Upper lobe of right lung (tissue), 1 donor: Measurements from ENCODE around the gene ACKR1. TPM values are rescaled to one million over a fixed set of nuclear protein-coding genes. Genes with fewer than 3 reads are reported as not detected.

Source experiments
- ATAC-seq: fragments of 200-7000 bp; cut with Tn5 transposase; one replicate; pipeline ENCODE4 v1.9.1; 2020; ENCODE audit warnings: mild to moderate bottlenecking, moderate library complexity
- DNase-seq: peaks from one replicate; pipeline ENCODE4 v3.0.0-alpha.2; 2020
- H3K27ac ChIP-seq: fragments of 200-600 bp; one replicate; pipeline ENCODE4 v1.8.0; 2022
- H3K27me3 ChIP-seq: fragments of 200-600 bp; one replicate; pipeline ENCODE4 v1.8.0; 2022; ENCODE audit warnings: mild to moderate bottlenecking
- H3K36me3 ChIP-seq: fragments of 200-600 bp; one replicate; pipeline ENCODE4 v1.8.0; 2022
- H3K4me1 ChIP-seq: fragments of 200-600 bp; one replicate; pipeline ENCODE4 v1.8.0; 2022
- H3K4me3 ChIP-seq: fragments of 200-600 bp; one replicate; pipeline ENCODE4 v1.8.0; 2022; ENCODE audit warnings: mild to moderate bottlenecking
- H3K9me3 ChIP-seq: fragments of 200-600 bp; one replicate; pipeline ENCODE4 v1.8.0; 2022
- intact Hi-C: fragments of 100-400 bp; cut with DNase I; formaldehyde crosslinking; loops from one replicate; pipeline ENCODE4 v1.11.0; 2022
- total RNA-seq: library from RNA; stranded (reverse); fragmentation: NEBNext Ultra II Directional; extraction: Animal tissue kit (Norgen Biotek cat#: 25700); gene quantifications from one replicate; pipeline ENCODE4 v1.2.1, GENCODE V29; 2021
- TF ChIP-seq, protein P1 (sequence below): fragments of 200-600 bp; IDR thresholded peaks from one replicate; pipeline ENCODE4 v1.8.0; 2022; ENCODE audit warnings: antibody characterized with exemption
- donor health status: DM: no; HTN: yes; CAD: no; lungs with severe emphysema.

ACKR1 gene
- total RNA-seq, 1 donor from 2014 or later, result 146 TPM

DNA sequence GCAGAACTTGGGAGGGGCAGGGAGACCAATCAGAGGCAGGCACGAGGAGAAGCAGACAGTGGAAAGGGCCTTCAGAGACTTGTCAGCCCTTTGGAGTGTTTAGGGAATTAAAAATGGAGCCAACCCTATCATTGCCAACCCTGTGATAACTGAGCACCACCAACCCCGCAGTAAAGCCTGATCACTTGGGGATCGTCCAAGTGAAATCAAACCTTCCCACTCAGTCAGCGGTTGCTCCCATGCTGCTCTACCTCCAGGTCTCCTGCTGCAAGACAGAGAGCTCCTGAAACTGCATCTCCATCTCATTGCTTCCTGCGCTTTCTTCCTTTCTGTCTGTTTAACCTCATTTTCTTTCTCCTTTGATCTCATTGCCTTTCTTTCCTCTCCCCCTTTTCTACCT is 4.8 kb upstream of the ACKR1 start:
- Histone ChIP-seq H3K36me3 (no peaks in the 10 kb centered on the region), H3K27ac (no peak overlapping the region), H3K4me3 (peak overlapping the region; percentile 29), H3K4me1 (no peaks in the 10 kb centered on the region), H3K27me3 (no peaks in the 10 kb centered on the region), H3K9me3 (no peaks in the 10 kb centered on the region)
- TF ChIP-seq, protein P1, sequence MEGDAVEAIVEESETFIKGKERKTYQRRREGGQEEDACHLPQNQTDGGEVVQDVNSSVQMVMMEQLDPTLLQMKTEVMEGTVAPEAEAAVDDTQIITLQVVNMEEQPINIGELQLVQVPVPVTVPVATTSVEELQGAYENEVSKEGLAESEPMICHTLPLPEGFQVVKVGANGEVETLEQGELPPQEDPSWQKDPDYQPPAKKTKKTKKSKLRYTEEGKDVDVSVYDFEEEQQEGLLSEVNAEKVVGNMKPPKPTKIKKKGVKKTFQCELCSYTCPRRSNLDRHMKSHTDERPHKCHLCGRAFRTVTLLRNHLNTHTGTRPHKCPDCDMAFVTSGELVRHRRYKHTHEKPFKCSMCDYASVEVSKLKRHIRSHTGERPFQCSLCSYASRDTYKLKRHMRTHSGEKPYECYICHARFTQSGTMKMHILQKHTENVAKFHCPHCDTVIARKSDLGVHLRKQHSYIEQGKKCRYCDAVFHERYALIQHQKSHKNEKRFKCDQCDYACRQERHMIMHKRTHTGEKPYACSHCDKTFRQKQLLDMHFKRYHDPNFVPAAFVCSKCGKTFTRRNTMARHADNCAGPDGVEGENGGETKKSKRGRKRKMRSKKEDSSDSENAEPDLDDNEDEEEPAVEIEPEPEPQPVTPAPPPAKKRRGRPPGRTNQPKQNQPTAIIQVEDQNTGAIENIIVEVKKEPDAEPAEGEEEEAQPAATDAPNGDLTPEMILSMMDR, result no peak
- ATAC-seq, result no peak
- DNase-seq, result no peak
- intact Hi-C loops, result no loop called here

DNA sequence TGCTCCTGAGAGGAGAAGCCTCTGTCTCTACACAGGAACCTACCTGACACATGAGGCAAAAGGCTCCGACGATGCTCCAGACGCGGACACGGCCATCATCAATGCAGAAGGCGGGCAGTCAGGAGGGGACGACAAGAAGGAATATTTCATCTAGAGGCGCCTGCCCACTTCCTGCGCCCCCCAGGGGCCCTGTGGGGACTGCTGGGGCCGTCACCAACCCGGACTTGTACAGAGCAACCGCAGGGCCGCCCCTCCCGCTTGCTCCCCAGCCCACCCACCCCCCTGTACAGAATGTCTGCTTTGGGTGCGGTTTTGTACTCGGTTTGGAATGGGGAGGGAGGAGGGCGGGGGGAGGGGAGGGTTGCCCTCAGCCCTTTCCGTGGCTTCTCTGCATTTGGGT is 3.9 kb upstream of the ACKR1 start:
- DNase-seq, result no peak
- no peaks in the 10 kb centered on the region for H3K9me3 ChIP-seq
- no peaks in the 10 kb centered on the region for H3K27me3 ChIP-seq
- H3K4me1 ChIP-seq, result no peaks in the 10 kb centered on the region
- peak overlapping the region; percentile 30 for H3K4me3 ChIP-seq
- H3K27ac ChIP-seq, result no peak overlapping the region
- no peak for ATAC-seq
- intact Hi-C loops, result no loop called here
- no peaks in the 10 kb centered on the region for H3K36me3 ChIP-seq
- TF ChIP-seq, protein P1, result no peak

DNA sequence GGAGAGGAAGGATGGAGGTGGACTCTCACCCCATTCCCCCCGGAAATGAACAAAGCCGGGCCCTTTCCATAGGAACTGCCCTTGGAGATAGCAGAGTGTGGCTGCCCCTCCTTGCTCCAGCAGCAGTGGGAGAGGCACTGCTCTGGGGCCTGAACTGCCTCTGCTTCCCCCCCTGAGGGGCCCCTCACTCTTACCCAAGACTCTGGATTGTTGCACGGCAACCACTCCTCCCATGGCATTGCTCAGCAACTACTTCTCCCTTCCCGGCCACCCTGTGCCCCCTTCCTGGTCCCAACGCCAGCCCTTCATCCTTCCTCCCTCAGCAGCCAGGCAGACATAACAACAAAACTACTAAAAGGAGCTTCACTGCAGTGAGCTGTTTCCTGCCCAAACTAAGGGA is 3.0 kb upstream of the ACKR1 start:
- peak overlapping the region; percentile 48 for H3K27ac ChIP-seq
- TF ChIP-seq, protein P1, result no peak
- intact Hi-C loops, result no loop called here
- no peaks in the 10 kb centered on the region for H3K9me3 ChIP-seq
- no peaks in the 10 kb centered on the region for H3K4me1 ChIP-seq
- DNase-seq (no peak), ATAC-seq (no peak)
- H3K4me3 ChIP-seq, result peak overlapping the region; percentile 30
- H3K27me3 ChIP-seq, result no peaks in the 10 kb centered on the region
- no peaks in the 10 kb centered on the region for H3K36me3 ChIP-seq

DNA sequence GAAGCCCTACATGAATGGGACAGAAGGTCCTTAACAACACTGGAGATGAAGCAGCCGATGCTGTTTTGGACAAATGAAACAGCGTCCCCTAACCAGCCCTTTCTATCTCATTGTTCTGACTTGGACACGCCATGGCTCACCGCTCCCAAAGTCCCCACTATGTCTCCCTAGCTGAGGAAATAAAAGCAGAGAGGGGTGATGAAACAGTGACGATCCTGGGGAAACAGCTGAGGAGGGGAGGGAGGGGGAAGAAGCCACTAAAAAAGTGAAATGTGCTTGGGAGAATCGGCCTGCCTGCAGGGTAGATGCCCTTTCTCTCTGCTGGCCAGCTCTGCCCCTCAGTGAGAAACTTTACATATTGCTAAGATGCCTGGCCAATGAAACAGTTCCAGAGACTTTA is 1.1 kb upstream of the ACKR1 start:
- intact Hi-C loops, result no loop called here
- no peak overlapping the region for H3K4me3 ChIP-seq

DNA sequence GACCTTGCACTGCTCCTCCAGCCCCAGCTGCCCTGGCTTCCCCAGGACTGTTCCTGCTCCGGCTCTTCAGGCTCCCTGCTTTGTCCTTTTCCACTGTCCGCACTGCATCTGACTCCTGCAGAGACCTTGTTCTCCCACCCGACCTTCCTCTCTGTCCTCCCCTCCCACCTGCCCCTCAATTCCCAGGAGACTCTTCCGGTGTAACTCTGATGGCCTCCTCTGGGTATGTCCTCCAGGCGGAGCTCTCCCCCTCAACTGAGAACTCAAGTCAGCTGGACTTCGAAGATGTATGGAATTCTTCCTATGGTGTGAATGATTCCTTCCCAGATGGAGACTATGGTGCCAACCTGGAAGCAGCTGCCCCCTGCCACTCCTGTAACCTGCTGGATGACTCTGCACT is 550 bp downstream of the ACKR1 start:
- peak overlapping the region; percentile 45 for H3K27ac ChIP-seq
- no peaks in the 10 kb centered on the region for H3K36me3 ChIP-seq
- no peak for ATAC-seq
- DNase-seq, result no peak
- H3K4me1 ChIP-seq, result no peaks in the 10 kb centered on the region
- H3K4me3 ChIP-seq, result peak overlapping the region; percentile 36
- peaks cover 14% of the 10 kb centered on the region for H3K27me3 ChIP-seq
- TF ChIP-seq, protein P1, result no peak
- no peaks in the 10 kb centered on the region for H3K9me3 ChIP-seq
- intact Hi-C loops, result no loop called here

More for the DNA sequence above, 1.1 kb upstream of the ACKR1 start:
- Histone ChIP-seq H3K36me3 (no peaks in the 10 kb centered on the region), H3K9me3 (no peaks in the 10 kb centered on the region), H3K27me3 (peaks cover 5% of the 10 kb centered on the region), H3K27ac (no peak overlapping the region), H3K4me1 (no peaks in the 10 kb centered on the region)
- DNase-seq (no peak), ATAC-seq (no peak)
- TF ChIP-seq, protein P1, result no peak

DNA sequence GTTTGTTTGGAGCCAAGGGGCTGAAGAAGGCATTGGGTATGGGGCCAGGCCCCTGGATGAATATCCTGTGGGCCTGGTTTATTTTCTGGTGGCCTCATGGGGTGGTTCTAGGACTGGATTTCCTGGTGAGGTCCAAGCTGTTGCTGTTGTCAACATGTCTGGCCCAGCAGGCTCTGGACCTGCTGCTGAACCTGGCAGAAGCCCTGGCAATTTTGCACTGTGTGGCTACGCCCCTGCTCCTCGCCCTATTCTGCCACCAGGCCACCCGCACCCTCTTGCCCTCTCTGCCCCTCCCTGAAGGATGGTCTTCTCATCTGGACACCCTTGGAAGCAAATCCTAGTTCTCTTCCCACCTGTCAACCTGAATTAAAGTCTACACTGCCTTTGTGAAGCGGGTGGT is 1.4 kb downstream of the ACKR1 start:
- TF ChIP-seq, protein P1, result no peak
- Histone ChIP-seq H3K4me3 (peak overlapping the region; percentile 36), H3K36me3 (no peaks in the 10 kb centered on the region), H3K4me1 (no peaks in the 10 kb centered on the region), H3K9me3 (no peaks in the 10 kb centered on the region), H3K27me3 (peaks cover 15% of the 10 kb centered on the region), H3K27ac (peak overlapping the region; percentile 45)
- DNase-seq (no peak), ATAC-seq (no peak)
- intact Hi-C loops, result no loop called here
